Measurements from ENCODE around the gene NLRP2B. TPM values are rescaled to one million over a fixed set of nuclear protein-coding genes. Genes with fewer than 3 reads are reported as not detected.

NLRP2B gene
- total RNA-seq, 2 experiments from 2014 or later, result not detected

DNA sequence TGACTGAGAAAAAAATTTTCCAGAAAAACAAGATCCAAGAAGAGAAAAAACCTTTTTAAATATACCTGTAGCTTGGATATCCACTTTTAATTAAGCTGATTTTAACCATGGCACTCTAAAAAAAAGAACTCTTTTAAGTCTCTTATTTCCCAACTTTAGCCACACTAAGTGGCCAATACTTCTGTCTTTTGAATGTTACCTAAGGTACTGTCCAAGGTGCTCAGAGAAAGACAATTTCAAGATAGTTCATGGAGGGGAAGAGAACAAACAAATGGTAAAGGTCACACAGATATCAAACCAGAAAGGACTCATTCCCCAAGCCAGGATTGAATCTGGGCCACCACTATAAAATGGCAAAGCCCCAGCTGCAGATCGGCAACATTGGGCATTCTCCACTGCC, 10.1 kb downstream of the NLRP2B start:
- CTCF ChIA-PET, result no interaction called here
- no peak overlapping the region for H3K27ac ChIP-seq (ENCODE audit: low read depth in 1 of 2, low read length in 2 of 2)
- Mint-ChIP-seq H3K9me3 (no peaks in the 10 kb centered on the region), H3K27me3 (no peaks in the 10 kb centered on the region), H3K36me3 (ENCODE audit: low read depth) (no peaks in the 10 kb centered on the region), H3K4me3 (no peak overlapping the region), H3K4me1 (ENCODE audit: low read depth) (no peaks in the 10 kb centered on the region), H3K27ac (no peak overlapping the region)
- intact Hi-C loops (cut with DNase I, micrococcal nuclease), result no loop called here
- no peak overlapping the region for H3K4me3 ChIP-seq (ENCODE audit: low read length)
- ATAC-seq (ENCODE audit: poor library complexity) (no peak), DNase-seq (no peak)
- peaks cover 4% of the 10 kb centered on the region in 2 experiments for H3K9me3 ChIP-seq (ENCODE audit: control insufficient read depth in 1 of 2, insufficient read depth in 1 of 2, low read length in 2 of 2)
- H3K4me1 ChIP-seq (ENCODE audit: insufficient read depth, low read length), result no peaks in the 10 kb centered on the region
- TF ChIP-seq, protein P1, sequence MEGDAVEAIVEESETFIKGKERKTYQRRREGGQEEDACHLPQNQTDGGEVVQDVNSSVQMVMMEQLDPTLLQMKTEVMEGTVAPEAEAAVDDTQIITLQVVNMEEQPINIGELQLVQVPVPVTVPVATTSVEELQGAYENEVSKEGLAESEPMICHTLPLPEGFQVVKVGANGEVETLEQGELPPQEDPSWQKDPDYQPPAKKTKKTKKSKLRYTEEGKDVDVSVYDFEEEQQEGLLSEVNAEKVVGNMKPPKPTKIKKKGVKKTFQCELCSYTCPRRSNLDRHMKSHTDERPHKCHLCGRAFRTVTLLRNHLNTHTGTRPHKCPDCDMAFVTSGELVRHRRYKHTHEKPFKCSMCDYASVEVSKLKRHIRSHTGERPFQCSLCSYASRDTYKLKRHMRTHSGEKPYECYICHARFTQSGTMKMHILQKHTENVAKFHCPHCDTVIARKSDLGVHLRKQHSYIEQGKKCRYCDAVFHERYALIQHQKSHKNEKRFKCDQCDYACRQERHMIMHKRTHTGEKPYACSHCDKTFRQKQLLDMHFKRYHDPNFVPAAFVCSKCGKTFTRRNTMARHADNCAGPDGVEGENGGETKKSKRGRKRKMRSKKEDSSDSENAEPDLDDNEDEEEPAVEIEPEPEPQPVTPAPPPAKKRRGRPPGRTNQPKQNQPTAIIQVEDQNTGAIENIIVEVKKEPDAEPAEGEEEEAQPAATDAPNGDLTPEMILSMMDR (IDR thresholded peaks at IDR 0.05), result no peak
- H3K36me3 ChIP-seq (ENCODE audit: insufficient read depth, low read length), result no peaks in the 10 kb centered on the region
- POLR2A ChIA-PET, result no interaction called here
- no peaks in the 10 kb centered on the region for H3K27me3 ChIP-seq (ENCODE audit: control insufficient read depth in 1 of 2, insufficient read depth in 2 of 2, low read length in 2 of 2)

DNA sequence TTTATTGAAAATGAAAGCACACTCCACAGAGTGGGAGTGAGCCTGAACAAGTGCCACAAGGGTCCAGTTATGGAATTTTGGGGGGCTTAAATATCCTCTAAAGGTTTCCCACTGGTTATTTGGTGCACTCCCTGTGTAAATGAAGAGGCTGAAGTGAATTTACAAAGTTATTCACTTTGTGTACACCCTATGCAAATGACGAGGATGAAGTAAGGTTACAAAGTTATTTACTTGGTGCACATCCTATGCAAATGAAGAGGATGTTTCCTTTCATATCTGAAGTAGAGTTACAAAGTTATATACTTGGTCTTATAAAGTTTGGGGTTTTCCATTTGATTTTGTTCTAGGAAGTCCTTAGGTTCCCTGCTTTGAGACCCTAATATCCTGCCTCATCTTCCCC, 13.1 kb downstream of the NLRP2B start:
- no peaks in the 10 kb centered on the region for H3K4me1 Mint-ChIP-seq (ENCODE audit: low read depth)
- Histone ChIP-seq H3K9me3 (ENCODE audit: control insufficient read depth in 1 of 2, insufficient read depth in 1 of 2, low read length in 2 of 2) (no peaks in the 10 kb centered on the region), H3K36me3 (ENCODE audit: insufficient read depth, low read length) (no peaks in the 10 kb centered on the region), H3K27ac (ENCODE audit: low read depth in 1 of 2, low read length in 2 of 2) (no peak overlapping the region), H3K4me1 (ENCODE audit: insufficient read depth, low read length) (no peaks in the 10 kb centered on the region), H3K4me3 (ENCODE audit: low read length) (no peak overlapping the region), H3K27me3 (ENCODE audit: control insufficient read depth in 1 of 2, insufficient read depth in 2 of 2, low read length in 2 of 2) (no peaks in the 10 kb centered on the region)
- H3K4me3 Mint-ChIP-seq, result no peak overlapping the region
- no peaks in the 10 kb centered on the region for H3K27me3 Mint-ChIP-seq
- intact Hi-C loops (cut with DNase I, micrococcal nuclease), result no loop called here
- TF ChIP-seq, protein P1 (IDR thresholded peaks at IDR 0.05), result no peak
- POLR2A ChIA-PET, result no interaction called here
- no peaks in the 10 kb centered on the region for H3K36me3 Mint-ChIP-seq (ENCODE audit: low read depth)
- no peak for DNase-seq
- no peaks in the 10 kb centered on the region for H3K9me3 Mint-ChIP-seq
- no peak overlapping the region for H3K27ac Mint-ChIP-seq
- no peak for ATAC-seq (ENCODE audit: poor library complexity)
- CTCF ChIA-PET, result no interaction called here

DNA sequence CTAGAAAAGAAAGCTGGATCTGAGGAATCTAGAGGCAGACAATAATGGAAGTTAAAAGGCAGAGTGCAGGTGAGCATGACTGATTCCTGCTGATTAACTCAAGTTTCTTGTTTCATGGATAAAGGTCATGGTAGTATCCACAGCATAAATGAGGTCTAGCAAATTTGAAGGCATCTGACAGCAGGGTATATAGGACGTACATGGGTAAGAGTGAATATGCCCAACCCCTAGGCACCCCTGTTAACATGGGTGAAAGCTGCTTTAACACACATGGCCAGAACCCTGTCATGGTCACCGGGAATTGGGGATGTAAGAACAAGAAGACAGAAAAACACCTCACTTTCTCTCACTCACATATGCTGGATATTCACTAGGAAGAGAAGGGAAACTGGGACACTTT, 25.0 kb downstream of the NLRP2B start:
- Histone ChIP-seq H3K27ac (ENCODE audit: low read depth in 1 of 2, low read length in 2 of 2) (no peak overlapping the region), H3K4me1 (ENCODE audit: insufficient read depth, low read length) (no peaks in the 10 kb centered on the region), H3K9me3 (ENCODE audit: control insufficient read depth in 1 of 2, insufficient read depth in 1 of 2, low read length in 2 of 2) (peaks cover 0 to 3% of the 10 kb centered on the region in 2 experiments), H3K27me3 (ENCODE audit: control insufficient read depth in 1 of 2, insufficient read depth in 2 of 2, low read length in 2 of 2) (no peaks in the 10 kb centered on the region), H3K36me3 (ENCODE audit: insufficient read depth, low read length) (no peaks in the 10 kb centered on the region), H3K4me3 (ENCODE audit: low read length) (no peak overlapping the region)
- Mint-ChIP-seq H3K9me3 (peaks cover 2% of the 10 kb centered on the region), H3K27me3 (no peaks in the 10 kb centered on the region), H3K36me3 (ENCODE audit: low read depth) (no peaks in the 10 kb centered on the region), H3K4me1 (ENCODE audit: low read depth) (no peaks in the 10 kb centered on the region), H3K27ac (no peak overlapping the region), H3K4me3 (no peak overlapping the region)
- TF ChIP-seq, protein P1 (IDR thresholded peaks at IDR 0.05), result no peak
- no peak for DNase-seq
- POLR2A ChIA-PET, result no interaction called here
- intact Hi-C loops (cut with DNase I, micrococcal nuclease), result no loop called here
- CTCF ChIA-PET, result no interaction called here
- no peak for ATAC-seq (ENCODE audit: poor library complexity)

Data from CD4-positive, alpha-beta T cell (primary cell).